GM19193 (cell line): ENCODE measurements around the gene KCNQ1OT1.

Experiments used
- POLR2A ChIP-seq: IDR thresholded peaks from 4 replicates; pipeline ENCODE4 v1.6.1; 2011; ENCODE audit not compliant: insufficient read depth, insufficient read length; ENCODE audit errors: extremely low read depth

The KCNQ1OT1 gene

GRCh38 chr11:2702771-2703362 is 3.1 kb upstream of the KCNQ1OT1 start:
- TF ChIP-seq POLR2A, result no peak

- no peak for TF ChIP-seq POLR2A
Measured at GRCh38 chr11:2701898-2702434, 2.2 kb upstream of the KCNQ1OT1 start.

- TF ChIP-seq POLR2A, result no peak
Measured at GRCh38 chr11:2701230-2701629, 1.4 kb upstream of the KCNQ1OT1 start.

GRCh38 chr11:2700415-2701211 is 819 bp upstream of the KCNQ1OT1 start:
- TF ChIP-seq POLR2A, result peak; percentile 29

GRCh38 chr11:2699185-2699530 is 636 bp downstream of the KCNQ1OT1 start:
- TF ChIP-seq POLR2A, result no peak

- no peak for TF ChIP-seq POLR2A
Measured at GRCh38 chr11:2698386-2699184, 1.2 kb downstream of the KCNQ1OT1 start.

GRCh38 chr11:2697866-2698265 is 1.9 kb downstream of the KCNQ1OT1 start:
- TF ChIP-seq POLR2A, result no peak

GRCh38 chr11:2696455-2696854 is 3.3 kb downstream of the KCNQ1OT1 start:
- no peak for TF ChIP-seq POLR2A

- no peak for TF ChIP-seq POLR2A
Measured at GRCh38 chr11:2694995-2695939, 4.5 kb downstream of the KCNQ1OT1 start.

GRCh38 chr11:2694495-2694894 is 5.3 kb downstream of the KCNQ1OT1 start:
- TF ChIP-seq POLR2A, result no peak

- no peak for TF ChIP-seq POLR2A
Measured at GRCh38 chr11:2693271-2694261, 6.2 kb downstream of the KCNQ1OT1 start.

GRCh38 chr11:2691991-2692875 is 7.6 kb downstream of the KCNQ1OT1 start:
- no peak for TF ChIP-seq POLR2A
